ENCODE data around the gene ACOXL.
A peak's percentile ranks its signal among the peaks of the same experiment; 100 is the strongest.

ACOXL gene

GRCh38 chr2:111119822-111120252 is 387.5 kb downstream of the ACOXL start:
- Histone ChIP-seq H3K36me3 (ENCODE audit: control insufficient read depth, insufficient read depth, low read length) (no peaks in the 10 kb centered on the region), H3K27me3 (ENCODE audit: control insufficient read depth, insufficient read depth, low read length) (no peaks in the 10 kb centered on the region), H2AFZ (peak overlapping the region; percentile 92), H3K4me1 (peaks cover 3% of the 10 kb centered on the region), H3K4me3 (ENCODE audit: low read depth, low read length) (peak overlapping the region; percentile 85), H3K9me3 (ENCODE audit: control insufficient read depth, low read length) (no peaks in the 10 kb centered on the region), H3K79me2 (peaks cover 12% of the 10 kb centered on the region), H3K9ac (no peak overlapping the region), H3K4me2 (ENCODE audit: low read length) (peak overlapping the region; percentile 96), H3K27ac (peak overlapping the region; percentile 87)
- TF ChIP-seq CTCF (IDR thresholded peaks at IDR 0.05), result no peak

- peak within 1 kb of the TSS; percentile 87 for H3K27ac ChIP-seq
- peak within 1 kb of the TSS; percentile 35 for H3K9ac ChIP-seq
- peaks cover 3% of the 10 kb centered on the region for H3K4me1 ChIP-seq
- TF ChIP-seq CTCF (IDR thresholded peaks at IDR 0.05), result peak; percentile 42
- peak within 1 kb of the TSS; percentile 85 for H3K4me3 ChIP-seq (ENCODE audit: low read depth, low read length)
- peaks cover 18% of the 10 kb centered on the region for H3K79me2 ChIP-seq
- H2AFZ ChIP-seq, result peak within 1 kb of the TSS; percentile 97
- no peaks in the 10 kb centered on the region for H3K36me3 ChIP-seq (ENCODE audit: control insufficient read depth, insufficient read depth, low read length)
- H3K4me2 ChIP-seq (ENCODE audit: low read length), result peak within 1 kb of the TSS; percentile 97
- H3K9me3 ChIP-seq (ENCODE audit: control insufficient read depth, low read length), result no peaks in the 10 kb centered on the region
- no peaks in the 10 kb centered on the region for H3K27me3 ChIP-seq (ENCODE audit: control insufficient read depth, insufficient read depth, low read length)
Observed at GRCh38 chr2:111120253-111121027, 388.1 kb downstream of the ACOXL start, which contains the start of gene BCL2L11. TSS of gene BCL2L11 (plus strand) at chr2:111120914. CDS start at chr2:111123746, 2,832 bp downstream.

DNA sequence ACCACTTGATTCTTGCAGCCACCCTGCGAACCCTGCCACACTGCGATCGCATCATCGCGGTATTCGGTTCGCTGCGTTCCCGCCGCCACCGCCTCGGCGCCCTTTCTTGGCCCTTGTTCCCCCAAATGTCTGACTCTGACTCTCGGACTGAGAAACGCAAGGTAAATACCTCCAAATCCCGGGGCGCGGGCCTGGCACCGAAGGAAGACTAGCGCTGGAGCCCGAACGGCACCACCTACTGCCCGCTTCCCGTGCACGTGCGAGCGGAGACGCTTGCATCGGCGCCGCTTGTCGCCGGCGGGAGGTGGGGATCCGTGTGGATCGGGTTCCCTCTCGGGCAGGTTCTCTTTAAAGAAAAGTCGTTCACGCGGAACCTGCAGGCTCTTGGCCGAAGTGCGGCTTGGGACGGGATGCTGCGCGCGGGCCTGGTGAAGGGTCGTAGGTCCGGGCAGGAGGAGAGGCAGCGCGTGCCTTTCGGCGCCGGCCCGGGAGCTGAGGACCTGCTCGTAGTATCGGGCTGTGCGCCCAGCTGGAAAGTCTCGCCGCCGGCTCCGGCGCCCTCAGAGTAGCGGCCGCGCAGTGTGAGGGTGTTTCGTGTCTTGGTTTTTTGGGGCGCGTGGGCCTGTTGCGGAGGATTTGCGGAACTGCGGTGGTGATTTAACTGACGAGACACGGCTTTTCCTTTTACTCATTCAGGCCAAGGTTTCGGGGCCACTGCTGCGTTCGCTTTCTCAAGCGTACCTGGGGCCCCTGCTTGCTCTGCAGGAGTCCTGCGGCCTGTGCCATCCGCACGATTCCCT is 388.9 kb downstream of the ACOXL start:
- no peaks in the 10 kb centered on the region for H3K36me3 ChIP-seq (ENCODE audit: control insufficient read depth, insufficient read depth, low read length)
- H3K9me3 ChIP-seq (ENCODE audit: control insufficient read depth, low read length), result no peaks in the 10 kb centered on the region
- H3K27me3 ChIP-seq (ENCODE audit: control insufficient read depth, insufficient read depth, low read length), result no peaks in the 10 kb centered on the region
- peak overlapping the region; percentile 13 for H3K9ac ChIP-seq
- peaks cover 3% of the 10 kb centered on the region for H3K4me1 ChIP-seq
- H2AFZ ChIP-seq, result peak overlapping the region; percentile 97
- H3K27ac ChIP-seq, result peak overlapping the region; percentile 87
- peak overlapping the region; percentile 85 for H3K4me3 ChIP-seq (ENCODE audit: low read depth, low read length)
- peaks cover 20% of the 10 kb centered on the region for H3K79me2 ChIP-seq
- peak overlapping the region; percentile 97 for H3K4me2 ChIP-seq (ENCODE audit: low read length)
- TF ChIP-seq CTCF (IDR thresholded peaks at IDR 0.05), result no peak

DNA sequence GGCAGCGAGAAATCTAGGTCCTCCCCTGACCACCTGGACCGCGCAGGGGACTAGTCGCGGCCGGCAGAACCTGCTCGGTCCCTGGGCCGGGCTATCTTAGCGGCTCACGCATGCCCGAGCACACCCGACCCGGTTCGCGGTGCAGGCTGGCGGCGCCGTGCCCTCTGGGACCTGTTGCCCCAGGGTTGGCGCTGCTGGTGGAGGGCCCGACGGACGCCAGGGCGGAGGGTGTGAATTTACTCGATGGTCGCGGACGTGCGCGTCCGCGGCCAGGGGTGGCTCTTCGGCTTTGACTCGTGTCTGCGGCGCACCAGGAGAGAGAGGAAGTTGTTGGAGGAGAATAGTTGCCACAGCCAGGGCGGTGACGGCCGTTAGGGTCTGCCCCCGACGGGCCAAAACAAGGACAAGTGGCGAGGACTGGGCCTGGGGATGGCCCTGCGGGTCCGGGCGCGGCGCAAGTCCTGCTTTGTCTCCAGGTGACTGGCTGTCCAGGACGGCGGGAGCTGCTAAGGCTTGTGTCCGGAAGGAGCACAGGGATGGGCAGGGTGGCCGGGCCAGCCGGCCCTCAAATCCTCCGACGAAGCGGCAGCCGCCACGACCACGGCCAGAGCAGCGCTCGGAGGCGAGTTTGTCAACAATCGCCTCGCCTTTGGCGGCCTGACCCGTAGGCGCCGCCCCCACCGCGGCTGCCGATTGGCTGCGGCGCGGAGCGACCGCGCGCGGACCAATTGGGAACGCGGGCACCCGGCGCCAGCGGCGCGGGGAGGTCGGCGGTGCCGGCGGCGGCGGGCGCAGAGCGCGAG is 389.7 kb downstream of the ACOXL start:
- H3K4me1 ChIP-seq, result peaks cover 3% of the 10 kb centered on the region
- peak overlapping the region; percentile 97 for H2AFZ ChIP-seq
- peak overlapping the region; percentile 13 for H3K9ac ChIP-seq
- peak overlapping the region; percentile 97 for H3K4me2 ChIP-seq (ENCODE audit: low read length)
- TF ChIP-seq CTCF (IDR thresholded peaks at IDR 0.05), result no peak
- peak overlapping the region; percentile 85 for H3K4me3 ChIP-seq (ENCODE audit: low read depth, low read length)
- no peaks in the 10 kb centered on the region for H3K27me3 ChIP-seq (ENCODE audit: control insufficient read depth, insufficient read depth, low read length)
- H3K27ac ChIP-seq, result peak overlapping the region; percentile 87
- H3K36me3 ChIP-seq (ENCODE audit: control insufficient read depth, insufficient read depth, low read length), result no peaks in the 10 kb centered on the region
- no peaks in the 10 kb centered on the region for H3K9me3 ChIP-seq (ENCODE audit: control insufficient read depth, low read length)
- H3K79me2 ChIP-seq, result peaks cover 22% of the 10 kb centered on the region
